Kidney epithelial cell (primary cell): Measurements from ENCODE around the gene KCNC4. TPM values are rescaled to one million over a fixed set of nuclear protein-coding genes. Genes with fewer than 3 reads are reported as not detected.

ENCODE experiments used
- DNase-seq: peaks from one replicate; pipeline ENCODE4 v3.0.0-alpha.2; 2010; ENCODE audit warnings: low read depth
- H3K27me3 ChIP-seq: 2 replicates; pipeline ENCODE4 v1.6.0; 2011; ENCODE audit warnings: low read length; ENCODE audit not compliant: control insufficient read depth, insufficient read depth
- H3K36me3 ChIP-seq: 2 replicates; pipeline ENCODE4 v1.5.1; 2011; ENCODE audit warnings: low read length; ENCODE audit not compliant: control insufficient read depth, insufficient read depth
- H3K4me3 ChIP-seq: 2 replicates; pipeline ENCODE4 v1.5.1; 2011; ENCODE audit warnings: low read depth, mild to moderate bottlenecking, control low read depth, low read length
- CTCF ChIP-seq: IDR thresholded peaks from 2 replicates; pipeline ENCODE4 v1.5.1; 2011; ENCODE audit warnings: mild to moderate bottlenecking, moderate library complexity, low read length, control low read depth, inconsistent platforms; ENCODE audit not compliant: insufficient read depth, poor library complexity, severe bottlenecking
- total RNA-seq: library from RNA; depleted of rRNA; stranded (reverse); fragments of >200 nt; gene quantifications from 2 replicates; pipeline ENCODE4 v1.2.3, GENCODE V29; 2015

The KCNC4 gene
- total RNA-seq, 1 donor from 2014 or later: 1.8 TPM

GRCh38 chr1:110164725-110165350 is 45.3 kb upstream of the KCNC4 start:
- Histone ChIP-seq H3K27me3 (no peaks in the 10 kb centered on the region), H3K4me3 (no peak overlapping the region), H3K36me3 (no peaks in the 10 kb centered on the region)
- DNase-seq: no peak
- TF ChIP-seq CTCF: no peak

GRCh38 chr1:110165761-110166231 is 44.3 kb upstream of the KCNC4 start:
- Histone ChIP-seq H3K36me3 (no peaks in the 10 kb centered on the region), H3K27me3 (peaks cover 2% of the 10 kb centered on the region), H3K4me3 (no peak overlapping the region)
- no peak for TF ChIP-seq CTCF
- no peak for DNase-seq

- TF ChIP-seq CTCF: no peak
- Histone ChIP-seq H3K36me3 (no peaks in the 10 kb centered on the region), H3K27me3 (peaks cover 3% of the 10 kb centered on the region), H3K4me3 (no peak overlapping the region)
- no peak for DNase-seq
Measured at GRCh38 chr1:110166861-110167260, 43.3 kb upstream of the KCNC4 start.

- Histone ChIP-seq H3K4me3 (no peak overlapping the region), H3K27me3 (peaks cover 21% of the 10 kb centered on the region), H3K36me3 (no peaks in the 10 kb centered on the region)
- no peak for TF ChIP-seq CTCF
- no peak for DNase-seq
Measured at GRCh38 chr1:110170766-110171733, 39.1 kb upstream of the KCNC4 start.

- DNase-seq: no peak
- H3K4me3 ChIP-seq: no peak overlapping the region
- no peaks in the 10 kb centered on the region for H3K36me3 ChIP-seq
- H3K27me3 ChIP-seq: peaks cover 26% of the 10 kb centered on the region
- TF ChIP-seq CTCF: no peak
Measured at GRCh38 chr1:110172001-110172400, 38.1 kb upstream of the KCNC4 start.
